ENCODE data around the gene GSX2.

Gene GSX2

GRCh38 chr4:54146139-54146538, 46.2 kb downstream of the GSX2 start:
- H3K4me1 ChIP-seq (ENCODE audit: insufficient read depth, low read length), result no peaks in the 10 kb centered on the region
- no peaks in the 10 kb centered on the region for H3K27me3 ChIP-seq (ENCODE audit: insufficient read depth, low read length)
- H3K27ac ChIP-seq (ENCODE audit: low read length), result no peak overlapping the region
- no peaks in the 10 kb centered on the region for H3K9me3 ChIP-seq (ENCODE audit: insufficient read depth, low read depth, low read length)
- H3K36me3 ChIP-seq (ENCODE audit: insufficient read depth, low read depth, low read length), result no peaks in the 10 kb centered on the region
- no peak overlapping the region for H3K9ac ChIP-seq (ENCODE audit: low read depth, low read length)
- no peak overlapping the region for H3K4me3 ChIP-seq (ENCODE audit: low read length)

DNA sequence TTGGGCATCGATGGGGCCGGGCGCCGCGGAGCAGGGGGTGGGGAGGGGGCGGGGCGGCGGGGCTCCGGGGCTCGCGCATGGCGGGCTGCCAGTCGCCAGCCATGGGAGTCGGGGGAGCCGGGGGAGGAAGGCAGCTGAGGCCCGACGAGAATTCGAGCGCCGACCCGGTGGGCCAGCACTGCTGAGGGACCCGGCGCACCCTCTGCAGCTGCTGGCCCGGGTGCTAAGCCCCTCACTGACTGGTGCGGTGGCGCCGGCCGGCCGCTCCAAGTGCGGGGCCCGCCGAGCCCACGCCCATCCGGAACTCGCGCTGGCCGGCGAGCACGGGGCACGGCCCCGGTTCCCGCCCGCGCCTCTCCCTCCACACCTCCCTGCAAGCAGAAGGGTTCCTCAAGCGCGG, 49.4 kb downstream of the GSX2 start:
- H3K9me3 ChIP-seq (ENCODE audit: insufficient read depth, low read depth, low read length), result no peaks in the 10 kb centered on the region
- no peak overlapping the region for H3K27ac ChIP-seq (ENCODE audit: low read length)
- H3K4me1 ChIP-seq (ENCODE audit: insufficient read depth, low read length), result no peaks in the 10 kb centered on the region
- H3K27me3 ChIP-seq (ENCODE audit: insufficient read depth, low read length), result no peaks in the 10 kb centered on the region
- H3K9ac ChIP-seq (ENCODE audit: low read depth, low read length), result no peak overlapping the region
- no peaks in the 10 kb centered on the region for H3K36me3 ChIP-seq (ENCODE audit: insufficient read depth, low read depth, low read length)
- no peak overlapping the region for H3K4me3 ChIP-seq (ENCODE audit: low read length)

Measured in iPS-20b (cell line).